K562 (cell line): ENCODE results near the gene SCRN1.

Source experiments
- EZH2 ChIP-seq: IDR thresholded peaks from 2 replicates; pipeline ENCODE4 v1.6.1; 2012; ENCODE audit warnings: low read depth, mild to moderate bottlenecking, inconsistent platforms, low read length, borderline replicate concordance
- HCFC1 ChIP-seq: IDR thresholded peaks from 2 replicates; pipeline ENCODE4 v1.6.1; 2012; ENCODE audit warnings: low read depth, low read length, improper control_type of control experiment
- JUND ChIP-seq, 2 experiments: IDR thresholded peaks; 2 replicates in 1 of 2; 3 replicates in 1 of 2; pipeline ENCODE4 v1.6.1; 2011; ENCODE audit warnings: borderline replicate concordance in 2 of 2, low read depth in 2 of 2, low read length in 2 of 2, improper control_type of control experiment in 1 of 2, missing biosample characterization in 1 of 2, missing genetic modification characterization in 1 of 2, missing genetic modification reagents in 1 of 2
- POLR2AphosphoS5 ChIP-seq: IDR thresholded peaks from 2 replicates; pipeline ENCODE4 v1.6.1; 2011; ENCODE audit warnings: mild to moderate bottlenecking, low read depth, low read length, moderate library complexity; ENCODE audit not compliant: control insufficient read depth, insufficient read depth
- TF ChIP-seq, protein P1 (sequence below): fragments of 450-650 bp; IDR thresholded peaks from 2 replicates; pipeline ENCODE4 v1.6.1; 2016
- TF ChIP-seq, protein P2 (sequence below): sonication (generic); formaldehyde crosslinking; IDR thresholded peaks from 2 replicates; pipeline ENCODE4 v1.8.1; 2023; ENCODE audit warnings: mild to moderate bottlenecking, missing genetic modification reagents
- TF ChIP-seq, protein P3 (sequence below), 3 experiments: IDR thresholded peaks in 2 of 3; conservative IDR thresholded peaks in 1 of 3; 2 replicates each; pipeline ENCODE4 v1.5.1; 2011 to 2012; ENCODE audit warnings: low read length in 3 of 3, mild to moderate bottlenecking in 3 of 3, control low read depth in 2 of 3, improper control_type of control experiment in 1 of 3, inconsistent platforms in 1 of 3, low read depth in 1 of 3, mixed read lengths in 1 of 3, moderate library complexity in 1 of 3; ENCODE audit not compliant: insufficient read depth in 2 of 3

DNA sequence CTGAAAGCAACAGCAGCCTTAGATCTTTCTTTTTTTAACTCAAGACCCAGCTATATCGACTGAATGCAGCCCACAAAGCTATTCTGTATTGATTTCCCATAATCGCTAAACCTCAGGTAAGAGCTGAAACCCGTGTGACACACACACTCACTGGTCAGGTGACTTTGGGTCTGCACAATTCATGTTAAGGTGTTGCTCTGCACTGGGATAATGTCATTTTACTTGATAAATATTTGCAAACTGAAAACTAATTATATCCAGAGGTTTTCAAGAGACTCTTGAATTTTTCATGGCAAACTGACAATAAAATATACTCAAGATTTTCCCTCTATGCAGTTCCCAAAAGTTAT is 33.1 kb downstream of the SCRN1 start:
- TF ChIP-seq HCFC1: no peak
- TF ChIP-seq JUND (IDR thresholded peaks at IDR 0.05; ENCODE audit: borderline replicate concordance, low read depth, low read length): no peak
- TF ChIP-seq JUND (tag; IDR thresholded peaks at IDR 0.05; ENCODE audit: borderline replicate concordance, low read depth, low read length): no peak
- TF ChIP-seq, protein P1, sequence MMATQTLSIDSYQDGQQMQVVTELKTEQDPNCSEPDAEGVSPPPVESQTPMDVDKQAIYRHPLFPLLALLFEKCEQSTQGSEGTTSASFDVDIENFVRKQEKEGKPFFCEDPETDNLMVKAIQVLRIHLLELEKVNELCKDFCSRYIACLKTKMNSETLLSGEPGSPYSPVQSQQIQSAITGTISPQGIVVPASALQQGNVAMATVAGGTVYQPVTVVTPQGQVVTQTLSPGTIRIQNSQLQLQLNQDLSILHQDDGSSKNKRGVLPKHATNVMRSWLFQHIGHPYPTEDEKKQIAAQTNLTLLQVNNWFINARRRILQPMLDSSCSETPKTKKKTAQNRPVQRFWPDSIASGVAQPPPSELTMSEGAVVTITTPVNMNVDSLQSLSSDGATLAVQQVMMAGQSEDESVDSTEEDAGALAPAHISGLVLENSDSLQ: no peak
- no peak for TF ChIP-seq EZH2
- no peak for TF ChIP-seq POLR2AphosphoS5
- TF ChIP-seq, protein P2, sequence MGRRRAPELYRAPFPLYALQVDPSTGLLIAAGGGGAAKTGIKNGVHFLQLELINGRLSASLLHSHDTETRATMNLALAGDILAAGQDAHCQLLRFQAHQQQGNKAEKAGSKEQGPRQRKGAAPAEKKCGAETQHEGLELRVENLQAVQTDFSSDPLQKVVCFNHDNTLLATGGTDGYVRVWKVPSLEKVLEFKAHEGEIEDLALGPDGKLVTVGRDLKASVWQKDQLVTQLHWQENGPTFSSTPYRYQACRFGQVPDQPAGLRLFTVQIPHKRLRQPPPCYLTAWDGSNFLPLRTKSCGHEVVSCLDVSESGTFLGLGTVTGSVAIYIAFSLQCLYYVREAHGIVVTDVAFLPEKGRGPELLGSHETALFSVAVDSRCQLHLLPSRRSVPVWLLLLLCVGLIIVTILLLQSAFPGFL (CRISPR knock-in tag): no peak
- TF ChIP-seq, protein P3, sequence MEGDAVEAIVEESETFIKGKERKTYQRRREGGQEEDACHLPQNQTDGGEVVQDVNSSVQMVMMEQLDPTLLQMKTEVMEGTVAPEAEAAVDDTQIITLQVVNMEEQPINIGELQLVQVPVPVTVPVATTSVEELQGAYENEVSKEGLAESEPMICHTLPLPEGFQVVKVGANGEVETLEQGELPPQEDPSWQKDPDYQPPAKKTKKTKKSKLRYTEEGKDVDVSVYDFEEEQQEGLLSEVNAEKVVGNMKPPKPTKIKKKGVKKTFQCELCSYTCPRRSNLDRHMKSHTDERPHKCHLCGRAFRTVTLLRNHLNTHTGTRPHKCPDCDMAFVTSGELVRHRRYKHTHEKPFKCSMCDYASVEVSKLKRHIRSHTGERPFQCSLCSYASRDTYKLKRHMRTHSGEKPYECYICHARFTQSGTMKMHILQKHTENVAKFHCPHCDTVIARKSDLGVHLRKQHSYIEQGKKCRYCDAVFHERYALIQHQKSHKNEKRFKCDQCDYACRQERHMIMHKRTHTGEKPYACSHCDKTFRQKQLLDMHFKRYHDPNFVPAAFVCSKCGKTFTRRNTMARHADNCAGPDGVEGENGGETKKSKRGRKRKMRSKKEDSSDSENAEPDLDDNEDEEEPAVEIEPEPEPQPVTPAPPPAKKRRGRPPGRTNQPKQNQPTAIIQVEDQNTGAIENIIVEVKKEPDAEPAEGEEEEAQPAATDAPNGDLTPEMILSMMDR (IDR thresholded peaks at IDR 0.05 in 2 of 3, conservative IDR thresholded peaks at IDR 0.05 in 1 of 3; ENCODE audit: insufficient read depth in 2 of 3, low read depth in 1 of 3, low read length in 3 of 3): no peak
